Endometrial microvascular endothelial cells (primary cell): Measurements from ENCODE around the gene HPD. TPM values are rescaled to one million over a fixed set of nuclear protein-coding genes. Genes with fewer than 3 reads are reported as not detected.
"Not testable (repeated sequence)": the region's sequence is repeated elsewhere in the genome, so short reads cannot be mapped to it uniquely, and the experiment has no call there.

Experiments used
- in situ Hi-C: cut with HindIII; loops from 2 replicates; pipeline ENCODE4 v1.10.0; 2017; ENCODE audit warnings: low sequenced_read_pairs, low pct_unique_long_range_greater_than_20kb; ENCODE audit errors: inconsistent ontology term
- total RNA-seq: library from RNA; depleted of rRNA; stranded (reverse); fragments of >200 nt; gene quantifications from one replicate; pipeline ENCODE4 v1.2.3, GENCODE V29; 2015; ENCODE audit errors: inconsistent ontology term

Gene HPD
- total RNA-seq, 1 donor from 2014 or later = not detected

DNA sequence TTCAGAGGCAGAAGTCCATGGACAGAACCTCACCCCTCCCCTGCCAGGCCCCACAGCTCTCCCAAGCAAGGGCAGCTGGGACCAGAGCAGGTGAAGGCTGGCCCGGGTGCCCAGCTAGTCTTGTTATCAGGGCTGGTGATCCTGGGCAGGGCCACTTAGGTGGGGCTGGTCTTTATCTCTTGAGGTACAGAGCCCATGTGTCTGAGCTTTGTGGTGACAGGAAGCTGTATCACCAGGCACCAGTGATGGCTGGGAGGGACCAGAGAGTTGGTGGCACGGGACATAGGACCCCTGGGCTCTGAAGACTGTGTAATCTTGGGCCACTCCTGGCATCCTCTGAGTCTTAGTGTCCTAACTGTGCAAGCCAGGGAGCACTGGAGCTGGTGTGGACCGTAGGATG, 12.8 kb upstream of the HPD start:
- in situ Hi-C loops = no loop called here

DNA sequence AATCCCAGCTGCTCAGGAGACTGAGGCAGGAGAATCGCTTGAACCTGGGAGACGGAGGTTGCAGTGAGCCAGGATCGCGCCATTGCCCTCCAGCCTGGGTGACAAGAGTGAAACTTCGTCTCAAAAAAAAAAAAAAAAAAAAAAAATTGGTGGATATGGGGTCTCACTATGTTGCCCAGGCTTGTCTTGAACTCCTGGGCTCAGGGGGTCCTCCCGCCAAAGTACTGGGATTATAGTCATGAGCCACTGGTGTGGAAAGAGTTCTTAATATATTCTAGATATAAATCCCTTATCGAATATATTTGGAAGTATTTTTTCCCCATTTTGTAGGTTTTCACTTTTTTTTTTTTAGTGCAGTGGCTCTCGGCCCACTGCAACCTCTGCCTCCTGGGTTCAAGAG, 10.6 kb upstream of the HPD start:
- in situ Hi-C loops = not testable (repeated sequence)

DNA sequence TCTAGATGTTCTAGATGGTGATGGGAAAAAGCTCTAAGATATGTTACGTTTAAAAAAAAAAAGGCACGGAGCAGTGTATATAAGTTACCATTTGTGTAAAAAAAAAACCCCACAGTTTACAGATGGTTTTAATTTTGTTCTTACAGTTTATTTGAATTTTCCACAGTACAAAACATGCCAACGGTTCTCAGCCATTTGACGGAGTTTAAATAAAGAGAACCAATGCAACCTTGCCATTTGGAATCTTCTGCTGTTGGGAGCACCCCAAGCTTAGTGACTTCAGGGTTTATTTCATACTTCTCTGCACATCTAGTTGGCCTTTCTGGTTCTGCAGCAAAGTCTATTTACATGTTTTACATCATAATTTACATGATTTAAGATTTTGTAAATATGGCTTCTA, 7.7 kb upstream of the HPD start:
- in situ Hi-C loops = no loop called here

DNA sequence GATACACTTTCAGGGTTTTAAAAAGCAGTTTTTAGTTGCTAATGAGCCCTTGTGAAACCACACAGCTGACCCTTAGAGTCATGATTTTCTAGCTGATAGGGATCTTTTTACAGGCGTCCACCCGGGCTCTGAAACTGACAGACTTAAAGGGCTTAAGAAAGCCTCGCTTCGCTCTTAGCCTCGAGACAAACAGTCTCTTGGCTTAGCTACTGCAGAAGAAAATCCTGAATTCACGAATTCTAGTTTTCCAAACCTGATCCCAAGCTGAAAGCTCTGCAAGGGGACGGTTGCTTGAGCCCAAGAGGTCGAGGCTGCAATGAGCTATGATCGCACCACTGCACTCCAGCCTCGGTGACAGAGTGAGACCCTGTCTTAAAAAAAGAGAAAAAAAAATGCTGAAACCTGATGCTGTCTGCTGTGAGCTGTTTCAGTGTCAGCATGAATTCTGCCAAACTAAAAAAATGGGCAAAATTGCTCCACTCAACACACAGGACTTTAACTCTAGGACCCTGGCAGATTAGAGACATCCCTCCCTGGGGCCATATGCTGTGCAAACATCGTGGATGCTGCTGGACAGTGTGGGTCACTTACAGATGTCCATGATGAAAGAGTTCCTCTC, 3.1 kb upstream of the HPD start:
- in situ Hi-C loops = no loop called here

DNA sequence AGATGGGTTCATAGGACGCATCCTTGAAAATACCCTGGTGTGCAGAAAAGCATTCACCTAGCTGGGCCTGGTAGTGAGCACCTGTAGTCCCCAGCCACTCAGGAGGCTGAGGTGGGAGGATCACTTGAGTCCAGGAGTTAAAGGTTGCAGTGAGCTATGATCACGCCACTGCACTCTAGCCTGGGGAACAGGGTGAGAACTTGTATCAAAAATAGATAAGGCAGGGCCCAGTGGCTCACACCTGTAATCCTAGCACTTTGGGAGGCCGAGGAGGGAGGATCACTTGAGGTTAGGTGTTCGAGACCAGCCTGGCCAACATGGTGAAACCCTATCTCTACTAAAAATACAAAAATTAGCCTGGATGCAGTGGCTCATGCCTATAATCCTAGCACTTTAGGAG, 2.0 kb upstream of the HPD start:
- in situ Hi-C loops = not testable (repeated sequence)

DNA sequence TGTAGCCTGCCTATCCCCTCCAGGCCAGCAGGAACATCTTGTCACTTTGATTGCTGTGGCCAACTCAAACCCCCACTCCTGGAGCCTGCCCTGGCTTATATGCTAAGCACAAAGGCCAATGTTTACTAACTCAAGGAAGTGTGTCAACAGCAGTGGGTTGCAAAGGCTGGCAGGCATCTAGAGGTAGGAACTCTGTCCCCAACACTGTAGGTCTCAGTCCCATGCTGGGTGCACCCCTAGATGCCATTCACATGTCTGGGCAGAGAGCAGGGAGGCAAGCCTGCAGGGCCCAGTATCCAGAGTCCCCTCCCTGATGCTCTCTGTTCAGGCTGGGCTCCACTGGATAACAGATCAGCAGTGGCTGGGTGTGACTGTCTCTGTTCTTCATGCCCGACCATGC, 1.6 kb upstream of the HPD start:
- in situ Hi-C loops = no loop called here

DNA sequence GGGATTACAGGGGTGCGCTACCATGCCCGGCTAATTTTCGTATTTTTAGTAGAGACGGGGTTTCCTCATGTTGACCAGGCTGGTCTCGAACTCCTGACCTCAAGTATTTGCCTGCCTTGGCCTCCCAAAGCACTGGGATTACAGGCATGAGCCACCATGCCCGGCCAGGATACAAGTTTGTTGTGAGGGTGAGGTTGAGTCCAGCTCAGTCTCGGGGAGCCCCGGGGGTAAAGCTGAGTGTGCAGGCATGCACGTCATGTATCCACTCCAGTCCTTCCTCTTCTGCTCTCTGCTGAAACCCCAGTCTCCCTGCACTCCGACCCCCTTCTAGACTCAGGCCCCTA, 369 bp downstream of the HPD start:
- in situ Hi-C loops = no loop called here

DNA sequence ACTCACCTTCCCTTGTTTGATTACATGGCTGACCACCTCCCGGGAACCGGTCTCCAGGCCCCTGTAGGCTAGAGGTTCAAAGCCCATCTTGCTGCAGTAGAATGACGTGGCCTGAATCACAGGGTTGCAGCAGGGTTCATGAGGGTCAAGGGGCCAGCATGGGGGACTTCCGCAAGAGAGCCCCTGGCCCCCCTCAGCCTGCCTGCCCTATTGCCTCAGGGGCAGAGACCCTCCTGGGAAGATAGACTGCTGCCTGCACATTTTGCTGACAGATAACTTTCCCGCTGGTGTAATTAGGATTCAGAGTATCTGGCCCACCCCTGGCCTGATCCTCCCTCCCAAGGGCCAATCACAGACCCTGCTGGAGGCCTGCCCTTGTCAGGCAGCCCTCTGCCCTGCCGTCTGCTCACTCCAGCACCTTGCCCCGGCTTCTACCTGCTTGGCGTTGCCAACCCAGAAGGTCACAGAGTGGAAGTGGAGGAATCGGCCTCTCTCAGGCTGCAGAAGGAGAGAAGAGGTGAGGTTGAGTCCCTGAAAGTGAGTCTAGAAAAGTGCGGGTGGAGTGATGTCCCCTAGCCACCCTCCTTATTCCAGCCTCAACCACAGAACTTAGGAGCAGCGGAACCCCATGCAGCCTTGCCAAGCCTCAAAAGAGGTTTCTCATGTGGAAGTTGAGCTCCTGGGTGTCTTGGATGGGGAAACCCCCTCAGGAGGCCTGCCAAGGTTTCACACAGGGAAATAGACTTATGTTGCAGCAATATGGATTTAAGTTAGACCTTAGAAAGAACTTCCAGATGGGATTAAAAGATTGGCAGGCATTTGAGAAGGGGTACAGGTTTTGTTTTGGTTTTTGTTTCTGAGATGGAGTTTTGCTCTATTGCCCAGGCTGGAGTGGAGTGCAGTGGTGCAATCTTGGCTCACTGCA, 1.1 kb downstream of the HPD start:
- in situ Hi-C loops = no loop called here

DNA sequence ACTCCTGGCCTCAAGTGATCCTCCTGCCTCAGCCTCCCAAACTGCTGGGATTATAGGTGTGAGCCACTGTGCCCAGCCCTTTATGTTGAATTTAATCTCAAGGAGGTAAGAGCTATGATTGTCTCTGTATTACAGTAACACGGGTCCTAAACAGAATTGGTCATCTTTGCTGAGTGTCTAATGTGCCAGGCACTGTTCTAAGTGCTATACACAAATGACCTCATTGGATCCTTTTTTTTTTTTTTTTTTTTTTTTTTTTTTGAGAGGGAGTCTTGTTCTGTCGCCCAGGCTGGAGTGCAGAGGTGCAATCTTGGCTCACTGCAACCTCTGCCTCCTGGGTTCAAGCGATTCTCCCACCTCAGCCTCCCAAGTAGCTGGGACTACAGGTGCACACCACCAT, 6.3 kb downstream of the HPD start:
- in situ Hi-C loops = not testable (repeated sequence)

DNA sequence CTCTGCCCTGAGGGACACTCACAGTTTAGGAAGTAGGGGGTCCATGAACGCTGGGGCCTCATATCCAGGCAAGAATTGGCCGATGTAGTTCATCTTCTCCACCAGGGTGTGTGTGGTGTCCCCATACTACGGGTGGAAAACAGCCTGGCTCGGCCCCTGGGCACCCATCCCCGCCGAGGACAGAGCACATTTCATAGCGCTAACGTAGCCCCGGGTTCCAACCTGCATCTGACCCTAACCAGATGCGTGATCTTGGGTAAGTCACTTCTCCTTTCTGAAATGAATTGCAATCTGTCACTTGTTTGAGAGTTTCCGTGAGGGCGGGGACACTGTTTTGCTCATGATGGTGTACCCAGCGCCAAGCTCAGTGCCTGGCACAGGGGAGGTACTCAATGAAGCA, 9.0 kb downstream of the HPD start:
- in situ Hi-C loops = no loop called here

DNA sequence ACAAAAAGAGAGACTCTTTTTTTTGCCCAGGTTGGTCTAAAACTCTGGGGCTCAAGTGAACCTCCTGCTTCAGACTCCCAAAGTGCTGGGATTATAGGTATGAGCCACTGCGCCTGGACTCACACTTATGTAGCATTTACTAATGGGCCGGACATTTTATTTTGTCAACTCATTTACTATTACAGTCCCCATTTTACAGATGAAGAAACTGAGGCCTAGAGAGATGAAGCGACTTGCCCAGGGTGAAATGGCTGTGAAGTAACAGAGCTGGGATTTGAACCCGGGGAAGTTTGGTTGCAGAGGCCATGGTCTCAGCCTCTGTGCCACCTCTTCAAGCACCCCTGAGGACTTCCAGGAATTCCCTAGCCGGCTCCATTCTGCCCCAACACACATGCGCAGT, 9.4 kb downstream of the HPD start:
- in situ Hi-C loops = no loop called here

DNA sequence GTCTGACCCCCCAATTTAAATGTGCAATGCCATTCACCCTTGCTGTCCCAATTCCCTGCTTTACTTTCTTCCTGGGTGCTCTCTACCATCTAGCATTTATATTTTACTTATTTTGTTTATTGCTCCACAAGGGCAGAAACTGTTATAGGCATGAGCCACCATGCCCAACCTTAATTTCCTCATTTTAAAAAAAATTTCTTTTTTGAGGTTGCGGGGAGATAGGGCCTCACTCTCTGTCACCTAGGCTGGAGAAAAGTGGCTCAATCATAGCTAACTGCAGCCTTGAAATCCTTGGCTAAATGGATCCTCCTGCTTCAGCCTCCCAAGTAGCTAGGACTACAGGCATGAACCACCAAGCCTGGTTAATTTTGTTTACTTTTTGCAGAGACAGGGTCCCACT, 13.0 kb downstream of the HPD start:
- in situ Hi-C loops = no loop called here

DNA sequence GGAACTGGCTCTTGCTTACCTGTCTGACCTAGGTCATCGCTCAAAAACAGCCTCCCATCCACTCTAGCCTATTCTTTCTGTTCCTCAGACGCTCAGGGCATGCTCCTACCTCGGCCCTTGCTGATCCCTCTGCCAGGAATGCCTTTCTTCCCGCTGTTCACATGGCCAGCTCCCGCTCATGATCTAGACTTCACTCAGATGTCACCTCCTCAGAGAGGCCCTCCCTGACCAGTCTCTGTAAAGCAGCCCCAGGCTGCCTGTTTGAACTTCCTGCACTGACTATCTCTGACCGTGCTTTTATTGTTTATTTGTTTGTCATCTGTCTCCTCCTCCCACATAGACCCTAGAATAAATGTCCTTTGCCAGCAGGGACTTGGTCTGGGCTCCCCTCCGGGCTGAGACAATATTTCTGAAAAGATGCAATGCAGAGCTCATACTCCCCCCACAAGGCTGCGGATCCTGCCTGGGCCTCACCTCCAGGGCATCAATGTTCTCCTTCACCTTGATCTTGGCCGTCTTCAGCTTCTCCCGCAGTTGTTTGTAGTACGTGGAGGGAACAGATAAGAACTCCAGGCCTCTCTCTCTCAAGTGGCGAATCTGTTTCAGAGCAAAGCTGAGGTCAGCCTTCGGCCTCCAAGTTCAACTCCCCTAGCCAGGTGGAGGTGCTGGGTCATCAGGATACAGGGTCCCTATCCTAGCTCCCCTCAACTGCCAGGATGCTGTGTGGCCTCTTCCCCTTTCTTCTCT, 15.2 kb downstream of the HPD start:
- in situ Hi-C loops = no loop called here

DNA sequence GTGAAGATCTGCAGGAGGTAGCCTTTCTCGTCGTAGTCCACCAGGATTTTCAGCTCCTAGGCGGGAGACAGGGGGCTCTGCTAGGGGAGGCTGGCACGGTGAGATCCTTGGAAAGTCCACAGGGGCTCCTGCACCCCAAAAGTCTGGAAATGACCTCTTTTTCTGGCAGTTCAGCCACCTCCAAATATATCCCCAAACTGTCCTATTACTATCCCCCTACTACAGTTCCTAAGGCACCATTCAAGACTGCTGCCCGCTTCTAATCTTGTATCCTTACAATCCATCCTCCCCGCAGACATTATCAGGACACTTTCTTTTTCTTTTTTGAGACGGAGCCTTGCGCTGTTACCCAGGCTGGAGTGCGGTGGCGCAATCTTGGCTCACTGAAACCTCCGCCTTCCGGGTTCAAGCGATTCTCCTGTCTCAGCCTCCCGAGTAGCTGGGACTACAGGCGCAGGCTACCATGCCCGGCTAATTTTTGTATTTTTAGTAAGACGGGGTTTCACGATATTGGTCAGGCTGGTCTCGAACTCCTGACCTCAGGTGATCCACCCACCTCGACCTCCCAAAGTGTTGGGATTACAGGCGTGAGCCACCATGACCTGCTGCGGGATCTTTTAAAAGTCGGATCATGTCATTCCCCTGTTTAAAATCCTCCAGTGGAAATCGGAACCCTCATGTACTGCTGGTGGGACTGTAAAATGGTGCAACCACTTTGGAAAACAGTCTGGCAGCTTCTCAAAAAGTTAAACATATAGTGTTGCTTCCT, 18.5 kb downstream of the HPD start:
- in situ Hi-C loops = no loop called here

DNA sequence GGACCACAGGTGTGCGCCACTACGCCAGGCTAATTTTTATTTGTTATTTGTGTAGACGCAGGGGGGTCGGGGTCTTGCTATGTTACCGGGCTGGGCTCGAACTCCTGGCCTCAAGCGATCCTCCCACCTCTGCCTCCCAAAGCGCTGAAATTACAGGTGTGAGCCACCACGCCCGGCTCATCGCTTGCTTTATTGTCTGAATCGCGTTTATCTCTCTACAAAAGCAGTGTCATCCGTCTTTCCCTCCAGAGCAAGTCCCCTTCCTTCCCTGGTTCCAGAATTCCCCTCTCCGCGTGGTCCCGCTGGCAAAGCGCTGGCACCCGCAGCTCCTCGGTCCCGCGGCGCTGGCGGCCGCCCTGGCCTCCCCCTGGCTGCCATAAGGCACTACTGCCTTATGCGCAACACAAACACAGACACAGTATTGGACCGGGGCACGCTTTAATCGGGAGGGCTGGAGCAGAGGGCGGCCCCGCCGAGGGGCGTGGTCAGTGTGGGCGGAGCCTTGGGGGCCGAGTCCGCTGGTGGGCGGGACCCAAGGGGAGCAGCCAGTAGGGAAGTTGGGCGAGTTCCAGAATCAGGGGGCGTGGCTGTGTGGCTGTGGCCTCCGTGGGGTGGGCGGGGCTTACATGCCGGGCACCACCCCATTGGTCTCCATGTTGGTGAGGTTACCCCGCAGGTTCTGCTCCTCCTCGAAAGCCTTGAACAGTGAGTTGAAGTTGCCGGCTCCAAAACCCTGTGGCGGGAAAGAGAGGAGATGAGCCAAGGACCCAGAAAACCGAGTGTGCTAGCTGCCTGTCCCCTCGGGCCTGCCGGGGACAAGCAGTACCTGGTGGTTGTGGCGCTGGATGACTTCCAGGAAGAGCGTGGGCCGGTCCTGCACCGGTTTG, 19.3 kb downstream of the HPD start:
- in situ Hi-C loops = no loop called here

DNA sequence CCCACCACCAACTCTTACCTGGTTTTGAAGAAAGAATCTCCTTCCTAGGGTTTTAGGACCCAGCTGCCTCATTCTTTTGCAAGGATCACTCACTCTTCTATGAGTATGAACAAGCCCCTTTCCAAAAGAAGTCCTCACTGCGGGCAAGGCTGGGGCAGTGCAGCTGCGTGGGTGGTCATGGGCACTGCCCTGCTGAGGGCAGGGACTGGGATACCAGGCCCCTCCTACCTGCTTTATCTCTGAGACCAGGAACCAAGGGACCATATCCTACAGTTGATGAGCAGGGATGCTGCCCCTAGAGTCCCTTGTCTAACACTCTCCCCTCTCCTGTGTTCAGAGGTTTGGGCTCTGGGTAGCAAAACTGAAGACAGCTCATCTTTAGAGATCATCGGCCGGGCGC, 20.5 kb downstream of the HPD start:
- in situ Hi-C loops = no loop called here

DNA sequence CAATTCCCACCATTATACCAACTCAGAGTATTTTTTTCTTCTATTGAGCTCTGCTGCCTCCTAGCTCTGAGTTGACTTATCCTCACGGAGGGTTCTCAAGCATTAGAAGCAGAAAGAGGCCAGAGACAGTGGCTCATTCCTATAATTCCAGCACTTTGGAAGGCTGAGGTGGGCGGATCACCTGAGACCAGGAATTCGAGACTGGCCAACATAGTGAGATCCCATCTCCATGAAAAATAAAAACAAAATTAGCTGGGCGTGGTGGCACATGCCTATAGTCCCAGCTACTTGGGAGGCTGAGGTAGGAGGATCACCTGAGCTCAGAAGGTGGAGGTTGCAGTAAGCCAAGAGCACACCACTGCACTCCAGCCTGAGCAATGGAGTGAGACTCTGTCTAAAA, 21.0 kb downstream of the HPD start:
- in situ Hi-C loops = no loop called here

DNA sequence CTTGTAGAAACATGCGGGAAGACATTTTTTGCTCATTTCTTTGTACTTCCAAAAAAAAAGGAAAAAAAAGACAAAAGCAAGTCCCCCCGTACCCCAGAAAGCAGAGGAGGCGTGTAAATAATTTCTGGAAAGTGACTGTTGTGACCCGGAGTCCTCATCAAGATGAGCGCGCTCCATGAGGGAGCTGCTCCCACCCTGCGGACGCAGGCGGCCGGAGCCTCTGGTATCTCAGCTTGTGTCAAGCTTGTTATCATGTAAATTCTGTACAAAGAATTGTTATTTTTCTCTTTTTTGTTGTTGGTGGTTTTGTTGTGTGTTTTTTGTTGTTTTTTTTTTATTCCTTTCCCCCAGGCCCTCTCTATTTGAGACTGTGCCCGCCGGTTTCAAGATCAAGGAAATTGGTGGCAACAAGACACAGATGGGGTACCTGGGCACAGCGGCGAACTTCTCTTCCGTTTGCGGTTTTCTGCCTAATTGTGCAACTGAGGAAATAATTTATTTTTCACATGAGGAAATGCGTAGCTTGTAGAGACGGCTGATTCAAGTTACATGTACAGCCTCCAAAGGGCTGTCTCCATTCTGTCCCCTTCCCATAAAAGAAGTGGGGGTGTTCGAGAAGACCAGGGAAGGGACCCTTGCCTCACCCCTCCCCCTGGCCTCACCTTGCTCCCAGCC, 27.0 kb downstream of the HPD start:
- in situ Hi-C loops = no loop called here
